Measurements from ENCODE around the gene POU6F2.

The POU6F2 gene

DNA sequence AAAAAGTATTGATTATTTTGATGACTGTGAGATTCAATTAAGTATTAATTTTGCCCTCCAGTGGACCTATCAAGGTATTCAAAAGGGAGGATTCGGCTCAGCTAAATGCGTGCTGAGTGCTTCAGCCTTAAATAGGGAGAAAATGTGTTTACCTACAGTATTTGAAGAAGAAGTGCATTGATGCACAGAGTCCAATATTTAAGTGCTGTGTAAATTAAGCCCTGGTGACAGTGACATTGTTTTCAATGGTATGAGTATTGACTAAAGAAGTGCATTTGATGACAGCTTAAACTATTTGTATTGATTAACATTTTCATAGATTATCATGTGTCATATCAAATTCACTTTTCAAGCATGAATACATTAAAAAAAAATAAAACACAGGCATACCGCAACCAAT, 106.6 kb downstream of the POU6F2 start:
- no peak for TF ChIP-seq EP300 (IDR thresholded peaks at IDR 0.05; ENCODE audit: borderline replicate concordance)

DNA sequence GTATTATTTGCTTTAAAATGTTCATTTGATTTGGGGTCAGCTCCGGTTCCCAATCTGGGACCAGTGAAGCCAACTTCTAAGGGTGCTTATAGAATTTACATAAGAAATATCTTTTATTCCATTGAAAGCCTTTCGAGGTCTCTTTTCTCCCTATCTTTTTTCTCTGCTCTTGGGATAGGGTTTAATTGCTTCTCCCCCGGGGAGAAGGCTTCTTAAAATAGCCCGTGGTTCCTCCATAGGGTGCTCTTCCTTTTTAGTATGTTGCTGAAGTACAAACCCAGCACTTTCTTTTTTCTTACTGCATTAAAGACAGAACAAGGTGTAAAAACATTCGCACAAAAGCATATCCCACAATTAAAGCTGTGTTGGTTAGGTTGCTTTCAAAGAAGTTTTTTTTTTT, 107.5 kb downstream of the POU6F2 start:
- TF ChIP-seq NFIC (IDR thresholded peaks at IDR 0.05) (no peak), RAD21 (IDR thresholded peaks at IDR 0.05; ENCODE audit: low read depth) (no peak), TEAD4 (IDR thresholded peaks at IDR 0.05) (no peak), FOXM1 (IDR thresholded peaks at IDR 0.05; ENCODE audit: borderline replicate concordance, low read depth) (no peak), EGR1 (IDR thresholded peaks at IDR 0.05) (no peak), TCF12 (IDR thresholded peaks at IDR 0.05; ENCODE audit: low read depth) (no peak), EP300 (IDR thresholded peaks at IDR 0.05; ENCODE audit: borderline replicate concordance) (no peak), YY1 (IDR thresholded peaks at IDR 0.05; ENCODE audit: low read depth) (no peak), CEBPB (IDR thresholded peaks at IDR 0.05) (no peak), TAF1 (IDR thresholded peaks at IDR 0.05; ENCODE audit: low read depth) (no peak), CREB1 (IDR thresholded peaks at IDR 0.05; ENCODE audit: low read depth) (no peak), ZBTB7A (IDR thresholded peaks at IDR 0.05; ENCODE audit: low read depth) (no peak)
- TF ChIP-seq, protein P1, sequence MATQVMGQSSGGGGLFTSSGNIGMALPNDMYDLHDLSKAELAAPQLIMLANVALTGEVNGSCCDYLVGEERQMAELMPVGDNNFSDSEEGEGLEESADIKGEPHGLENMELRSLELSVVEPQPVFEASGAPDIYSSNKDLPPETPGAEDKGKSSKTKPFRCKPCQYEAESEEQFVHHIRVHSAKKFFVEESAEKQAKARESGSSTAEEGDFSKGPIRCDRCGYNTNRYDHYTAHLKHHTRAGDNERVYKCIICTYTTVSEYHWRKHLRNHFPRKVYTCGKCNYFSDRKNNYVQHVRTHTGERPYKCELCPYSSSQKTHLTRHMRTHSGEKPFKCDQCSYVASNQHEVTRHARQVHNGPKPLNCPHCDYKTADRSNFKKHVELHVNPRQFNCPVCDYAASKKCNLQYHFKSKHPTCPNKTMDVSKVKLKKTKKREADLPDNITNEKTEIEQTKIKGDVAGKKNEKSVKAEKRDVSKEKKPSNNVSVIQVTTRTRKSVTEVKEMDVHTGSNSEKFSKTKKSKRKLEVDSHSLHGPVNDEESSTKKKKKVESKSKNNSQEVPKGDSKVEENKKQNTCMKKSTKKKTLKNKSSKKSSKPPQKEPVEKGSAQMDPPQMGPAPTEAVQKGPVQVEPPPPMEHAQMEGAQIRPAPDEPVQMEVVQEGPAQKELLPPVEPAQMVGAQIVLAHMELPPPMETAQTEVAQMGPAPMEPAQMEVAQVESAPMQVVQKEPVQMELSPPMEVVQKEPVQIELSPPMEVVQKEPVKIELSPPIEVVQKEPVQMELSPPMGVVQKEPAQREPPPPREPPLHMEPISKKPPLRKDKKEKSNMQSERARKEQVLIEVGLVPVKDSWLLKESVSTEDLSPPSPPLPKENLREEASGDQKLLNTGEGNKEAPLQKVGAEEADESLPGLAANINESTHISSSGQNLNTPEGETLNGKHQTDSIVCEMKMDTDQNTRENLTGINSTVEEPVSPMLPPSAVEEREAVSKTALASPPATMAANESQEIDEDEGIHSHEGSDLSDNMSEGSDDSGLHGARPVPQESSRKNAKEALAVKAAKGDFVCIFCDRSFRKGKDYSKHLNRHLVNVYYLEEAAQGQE (IDR thresholded peaks at IDR 0.05; ENCODE audit: low read depth), result no peak
- TF ChIP-seq, protein P2, sequence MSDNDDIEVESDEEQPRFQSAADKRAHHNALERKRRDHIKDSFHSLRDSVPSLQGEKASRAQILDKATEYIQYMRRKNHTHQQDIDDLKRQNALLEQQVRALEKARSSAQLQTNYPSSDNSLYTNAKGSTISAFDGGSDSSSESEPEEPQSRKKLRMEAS (IDR thresholded peaks at IDR 0.05), result no peak
- TF ChIP-seq, protein P3, sequence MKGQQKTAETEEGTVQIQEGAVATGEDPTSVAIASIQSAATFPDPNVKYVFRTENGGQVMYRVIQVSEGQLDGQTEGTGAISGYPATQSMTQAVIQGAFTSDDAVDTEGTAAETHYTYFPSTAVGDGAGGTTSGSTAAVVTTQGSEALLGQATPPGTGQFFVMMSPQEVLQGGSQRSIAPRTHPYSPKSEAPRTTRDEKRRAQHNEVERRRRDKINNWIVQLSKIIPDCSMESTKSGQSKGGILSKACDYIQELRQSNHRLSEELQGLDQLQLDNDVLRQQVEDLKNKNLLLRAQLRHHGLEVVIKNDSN (IDR thresholded peaks at IDR 0.05), result no peak

DNA sequence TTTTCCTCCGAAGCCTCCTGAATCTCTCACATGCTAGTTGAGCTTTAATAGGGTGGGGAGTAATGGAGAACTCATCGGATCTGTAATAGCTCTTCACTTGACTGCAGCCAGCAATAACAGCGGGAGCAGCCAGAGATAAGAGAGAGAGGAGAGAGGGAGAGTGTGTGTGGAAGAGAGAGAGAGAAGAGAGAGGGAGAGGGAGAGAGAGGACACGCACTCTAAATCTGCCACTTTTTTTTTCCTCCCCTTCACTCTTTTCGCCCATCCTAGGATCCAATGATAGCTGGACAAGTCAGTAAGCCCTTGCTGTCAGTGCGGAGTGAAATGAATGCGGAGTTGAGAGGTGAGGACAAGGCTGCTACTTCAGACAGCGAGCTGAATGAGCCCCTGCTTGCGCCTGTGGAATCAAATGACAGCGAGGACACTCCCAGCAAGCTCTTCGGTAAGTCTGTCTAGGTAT, 107.9 kb downstream of the POU6F2 start:
- TF ChIP-seq ZBTB7A (IDR thresholded peaks at IDR 0.05; ENCODE audit: low read depth) (no peak), CREB1 (IDR thresholded peaks at IDR 0.05; ENCODE audit: low read depth) (no peak), FOXM1 (IDR thresholded peaks at IDR 0.05; ENCODE audit: borderline replicate concordance, low read depth) (no peak)

DNA sequence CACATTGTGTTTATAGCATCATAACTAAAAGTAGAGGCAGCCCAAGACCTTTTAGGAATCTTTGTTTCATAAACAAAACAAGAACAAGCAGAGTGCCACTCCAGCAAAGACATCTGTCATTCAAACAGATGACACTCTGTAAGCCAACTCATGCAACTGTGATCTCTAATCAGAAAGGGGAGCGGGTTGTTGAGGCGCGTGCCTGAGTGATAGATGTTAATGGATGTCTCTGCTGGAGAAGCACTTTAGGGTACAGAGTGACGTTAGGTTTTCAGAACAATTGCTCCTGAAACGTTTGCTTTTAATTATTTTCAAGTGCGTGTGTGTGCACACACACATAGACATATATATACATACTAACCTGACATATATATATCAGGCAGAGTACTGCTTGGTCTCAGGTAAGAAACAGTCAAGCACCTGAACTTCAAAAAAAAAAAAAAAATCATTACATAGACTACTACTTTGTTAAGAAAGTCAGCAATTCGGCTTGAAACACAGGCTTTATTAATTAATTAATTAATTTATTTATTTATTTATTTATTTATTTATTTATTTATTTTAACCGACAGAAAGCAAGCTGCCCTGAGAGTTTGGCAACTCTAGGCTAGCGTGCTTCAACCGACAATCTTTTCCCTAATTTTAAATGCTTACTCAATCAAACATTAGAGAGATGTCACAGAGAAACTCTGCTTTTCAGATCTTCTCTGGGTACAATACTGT, 109.1 kb downstream of the POU6F2 start:
- TF ChIP-seq RAD21 (IDR thresholded peaks at IDR 0.05; ENCODE audit: low read depth) (no peak), ZBTB7A (IDR thresholded peaks at IDR 0.05; ENCODE audit: low read depth) (no peak), YY1 (IDR thresholded peaks at IDR 0.05; ENCODE audit: low read depth) (no peak), EGR1 (IDR thresholded peaks at IDR 0.05) (no peak), TAF1 (IDR thresholded peaks at IDR 0.05; ENCODE audit: low read depth) (no peak), EP300 (IDR thresholded peaks at IDR 0.05; ENCODE audit: borderline replicate concordance) (no peak), TCF12 (IDR thresholded peaks at IDR 0.05; ENCODE audit: low read depth) (no peak), CEBPB (IDR thresholded peaks at IDR 0.05) (no peak), NFIC (IDR thresholded peaks at IDR 0.05) (no peak), FOXM1 (IDR thresholded peaks at IDR 0.05; ENCODE audit: borderline replicate concordance, low read depth) (no peak), CREB1 (IDR thresholded peaks at IDR 0.05; ENCODE audit: low read depth) (no peak), TEAD4 (IDR thresholded peaks at IDR 0.05) (no peak)
- TF ChIP-seq, protein P1 (IDR thresholded peaks at IDR 0.05; ENCODE audit: low read depth), result no peak
- TF ChIP-seq, protein P2 (IDR thresholded peaks at IDR 0.05), result no peak
- TF ChIP-seq, protein P3 (IDR thresholded peaks at IDR 0.05), result no peak

DNA sequence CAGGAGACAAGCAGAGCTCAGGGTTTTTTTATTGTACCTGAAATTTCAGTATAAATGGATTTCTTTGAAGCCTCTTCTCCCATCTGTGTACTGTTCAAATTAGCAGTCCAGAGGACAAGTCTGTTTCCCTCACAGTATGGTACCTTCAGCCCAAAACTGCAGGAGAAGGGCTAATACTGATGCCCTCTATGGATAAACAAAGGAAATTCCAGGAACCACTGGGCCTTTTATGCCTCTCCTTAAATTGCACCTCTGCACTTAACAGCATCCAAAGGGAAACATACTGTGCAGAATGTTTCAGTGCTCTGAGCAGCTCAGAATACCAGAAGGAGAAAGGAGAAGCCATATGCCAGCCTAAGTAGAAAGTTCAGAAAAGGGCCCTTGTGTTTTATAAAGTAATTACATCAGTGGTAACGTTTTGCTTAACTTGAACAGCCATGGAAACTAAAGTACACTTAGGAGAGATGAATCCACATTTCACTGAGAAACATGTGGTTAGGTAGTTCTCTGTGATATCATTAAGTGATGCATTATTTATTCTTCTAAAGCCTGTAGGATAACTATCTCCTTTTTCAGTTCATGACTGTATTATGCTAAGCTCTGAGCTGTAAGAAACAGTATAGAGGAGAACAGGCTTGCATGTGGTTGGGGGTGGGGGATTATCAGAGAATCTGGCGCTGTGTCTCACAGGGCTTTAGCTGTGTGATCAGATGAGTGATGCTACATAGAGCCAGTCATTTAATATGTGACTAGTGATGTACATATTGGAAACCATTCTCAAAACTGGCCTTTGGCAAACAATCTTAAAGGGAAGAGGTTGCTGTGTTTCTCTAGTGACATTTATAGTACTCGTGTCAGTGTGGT, 111.3 kb downstream of the POU6F2 start:
- TF ChIP-seq FOXM1 (IDR thresholded peaks at IDR 0.05; ENCODE audit: borderline replicate concordance, low read depth) (no peak), TAF1 (IDR thresholded peaks at IDR 0.05; ENCODE audit: low read depth) (no peak), TEAD4 (IDR thresholded peaks at IDR 0.05) (no peak), ZBTB7A (IDR thresholded peaks at IDR 0.05; ENCODE audit: low read depth) (no peak), EP300 (IDR thresholded peaks at IDR 0.05; ENCODE audit: borderline replicate concordance) (no peak), RAD21 (IDR thresholded peaks at IDR 0.05; ENCODE audit: low read depth) (no peak), YY1 (IDR thresholded peaks at IDR 0.05; ENCODE audit: low read depth) (no peak), NFIC (IDR thresholded peaks at IDR 0.05) (no peak), EGR1 (IDR thresholded peaks at IDR 0.05) (no peak), CEBPB (IDR thresholded peaks at IDR 0.05) (no peak), TCF12 (IDR thresholded peaks at IDR 0.05; ENCODE audit: low read depth) (no peak), CREB1 (IDR thresholded peaks at IDR 0.05; ENCODE audit: low read depth) (no peak)
- TF ChIP-seq, protein P1 (IDR thresholded peaks at IDR 0.05; ENCODE audit: low read depth), result no peak
- TF ChIP-seq, protein P2 (IDR thresholded peaks at IDR 0.05), result no peak
- TF ChIP-seq, protein P3 (IDR thresholded peaks at IDR 0.05), result no peak
